ENCODE measurements around the gene ZNF555.

ZNF555 gene

DNA sequence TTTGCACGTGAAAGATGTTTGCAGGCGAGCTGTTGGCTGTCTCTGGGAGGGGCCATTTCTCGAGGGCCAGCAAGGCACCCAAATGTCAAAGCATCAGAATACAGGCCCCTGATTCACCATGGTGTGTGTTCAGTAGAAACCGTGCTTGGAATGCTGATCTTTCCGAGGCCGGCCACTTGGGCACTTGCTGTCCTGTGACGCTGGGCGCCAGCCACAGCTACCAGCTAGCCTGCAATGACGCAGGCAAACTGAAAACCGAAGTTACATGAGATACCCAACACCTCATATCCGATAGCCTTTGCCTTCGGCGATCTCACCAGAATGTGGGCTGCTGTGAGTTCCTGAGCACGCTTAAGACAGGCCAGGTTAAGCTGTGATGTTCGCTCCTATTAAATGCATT lies 44.0 kb upstream of the ZNF555 start:
- no peaks in the 10 kb centered on the region for H3K4me1 ChIP-seq (ENCODE audit: insufficient read depth, low read length)
- no peak for ATAC-seq (ENCODE audit: insufficient read depth, low read depth)
- H3K4me3 ChIP-seq (ENCODE audit: low read depth in 1 of 2, low read length in 2 of 2), result no peak overlapping the region
- no peak for DNase-seq
- no peak overlapping the region for H3K9ac ChIP-seq (ENCODE audit: low read depth, low read length)
- H3K27ac ChIP-seq (ENCODE audit: low read length), result no peak overlapping the region
- peaks cover 20% of the 10 kb centered on the region for H4K20me1 ChIP-seq (ENCODE audit: insufficient read depth, low read length)
- H3K36me3 ChIP-seq (ENCODE audit: insufficient read depth, low read length), result peaks cover 90% of the 10 kb centered on the region
- no peak for TF ChIP-seq EZH2 (IDR thresholded peaks at IDR 0.05; ENCODE audit: borderline replicate concordance, low read depth, low read length, severe bottlenecking)
- TF ChIP-seq, protein P1, sequence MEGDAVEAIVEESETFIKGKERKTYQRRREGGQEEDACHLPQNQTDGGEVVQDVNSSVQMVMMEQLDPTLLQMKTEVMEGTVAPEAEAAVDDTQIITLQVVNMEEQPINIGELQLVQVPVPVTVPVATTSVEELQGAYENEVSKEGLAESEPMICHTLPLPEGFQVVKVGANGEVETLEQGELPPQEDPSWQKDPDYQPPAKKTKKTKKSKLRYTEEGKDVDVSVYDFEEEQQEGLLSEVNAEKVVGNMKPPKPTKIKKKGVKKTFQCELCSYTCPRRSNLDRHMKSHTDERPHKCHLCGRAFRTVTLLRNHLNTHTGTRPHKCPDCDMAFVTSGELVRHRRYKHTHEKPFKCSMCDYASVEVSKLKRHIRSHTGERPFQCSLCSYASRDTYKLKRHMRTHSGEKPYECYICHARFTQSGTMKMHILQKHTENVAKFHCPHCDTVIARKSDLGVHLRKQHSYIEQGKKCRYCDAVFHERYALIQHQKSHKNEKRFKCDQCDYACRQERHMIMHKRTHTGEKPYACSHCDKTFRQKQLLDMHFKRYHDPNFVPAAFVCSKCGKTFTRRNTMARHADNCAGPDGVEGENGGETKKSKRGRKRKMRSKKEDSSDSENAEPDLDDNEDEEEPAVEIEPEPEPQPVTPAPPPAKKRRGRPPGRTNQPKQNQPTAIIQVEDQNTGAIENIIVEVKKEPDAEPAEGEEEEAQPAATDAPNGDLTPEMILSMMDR (IDR thresholded peaks at IDR 0.05; ENCODE audit: borderline replicate concordance, extremely low read depth, low read length, poor library complexity, severe bottlenecking), result no peak
- H3K4me2 ChIP-seq (ENCODE audit: insufficient read depth, low read length), result no peak overlapping the region
- no peak overlapping the region for H2AFZ ChIP-seq (ENCODE audit: low read depth, low read length)
- peaks cover 4% of the 10 kb centered on the region; the same call in 1 of the 2 replicates for H3K79me2 ChIP-seq (ENCODE audit: insufficient read depth, low read length)
- no peaks in the 10 kb centered on the region for H3K27me3 ChIP-seq (ENCODE audit: insufficient read depth, low read length, poor library complexity)
- no peaks in the 10 kb centered on the region for H3K9me3 ChIP-seq (ENCODE audit: insufficient read depth, low read length, severe bottlenecking)

DNA sequence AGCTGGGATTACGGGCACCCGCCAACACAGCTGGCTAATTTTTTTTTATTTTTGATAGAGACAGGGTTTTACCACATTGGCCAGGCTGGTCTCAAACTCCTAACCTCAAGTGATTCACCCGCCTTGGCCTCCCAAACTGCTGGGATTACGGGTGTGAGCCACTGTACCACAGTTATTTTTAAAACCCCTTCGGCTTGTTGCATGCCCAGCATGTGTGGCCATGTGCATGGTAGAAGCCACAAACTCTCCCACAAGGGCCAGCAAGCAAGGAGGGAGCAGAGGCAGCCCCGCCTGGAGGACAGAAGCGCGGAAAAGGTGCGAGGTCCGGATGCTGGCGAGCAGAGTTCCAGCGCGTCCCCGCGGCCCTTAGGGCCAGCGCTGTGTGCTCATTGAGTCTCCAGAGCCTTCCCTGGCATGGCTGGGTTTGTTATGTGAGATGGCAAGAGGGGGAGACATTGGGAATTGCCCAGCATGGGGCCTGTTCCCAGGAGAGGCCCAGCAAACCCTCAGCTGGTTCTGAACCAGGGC lies 43.1 kb upstream of the ZNF555 start:
- Histone ChIP-seq H3K9ac (ENCODE audit: low read depth, low read length) (no peak overlapping the region), H3K4me1 (ENCODE audit: insufficient read depth, low read length) (no peaks in the 10 kb centered on the region), H3K4me3 (ENCODE audit: low read depth in 1 of 2, low read length in 2 of 2) (no peak overlapping the region), H3K27me3 (ENCODE audit: insufficient read depth, low read length, poor library complexity) (no peaks in the 10 kb centered on the region), H3K36me3 (ENCODE audit: insufficient read depth, low read length) (peaks cover 93% of the 10 kb centered on the region), H3K4me2 (ENCODE audit: insufficient read depth, low read length) (no peak overlapping the region), H4K20me1 (ENCODE audit: insufficient read depth, low read length) (peaks cover 28% of the 10 kb centered on the region), H3K9me3 (ENCODE audit: insufficient read depth, low read length, severe bottlenecking) (no peaks in the 10 kb centered on the region), H3K27ac (ENCODE audit: low read length) (no peak overlapping the region), H3K79me2 (ENCODE audit: insufficient read depth, low read length) (peaks cover 8% of the 10 kb centered on the region; the same call in 1 of the 2 replicates), H2AFZ (ENCODE audit: low read depth, low read length) (no peak overlapping the region)
- ATAC-seq (ENCODE audit: insufficient read depth, low read depth) (no peak), DNase-seq (no peak)
- TF ChIP-seq, protein P1 (IDR thresholded peaks at IDR 0.05; ENCODE audit: borderline replicate concordance, extremely low read depth, low read length, poor library complexity, severe bottlenecking), result no peak
- TF ChIP-seq EZH2 (IDR thresholded peaks at IDR 0.05; ENCODE audit: borderline replicate concordance, low read depth, low read length, severe bottlenecking), result no peak

DNA sequence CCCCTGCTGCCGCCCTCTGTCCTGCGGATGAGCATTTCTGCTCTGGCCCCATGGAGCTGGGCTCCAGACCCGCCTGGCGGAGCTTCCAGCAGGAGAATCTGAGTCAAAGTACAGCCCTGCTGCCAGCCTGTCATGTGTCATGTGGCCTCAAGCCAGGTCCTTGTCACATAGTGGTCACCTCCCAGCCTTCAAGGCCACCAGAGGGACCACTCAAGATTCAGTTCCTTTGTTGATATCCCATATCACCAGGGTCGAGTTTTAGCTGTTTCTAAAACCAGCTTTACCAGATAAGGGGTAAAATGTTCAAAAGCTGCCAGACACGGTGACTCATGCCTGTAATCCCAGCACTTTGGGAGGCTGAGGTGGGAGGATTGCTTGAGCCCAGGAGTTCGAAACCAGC lies 42.5 kb upstream of the ZNF555 start:
- H4K20me1 ChIP-seq (ENCODE audit: insufficient read depth, low read length), result peaks cover 33% of the 10 kb centered on the region
- peaks cover 8% of the 10 kb centered on the region; the same call in 1 of the 2 replicates for H3K79me2 ChIP-seq (ENCODE audit: insufficient read depth, low read length)
- DNase-seq, result no peak
- ATAC-seq (ENCODE audit: insufficient read depth, low read depth), result no peak
- no peaks in the 10 kb centered on the region for H3K9me3 ChIP-seq (ENCODE audit: insufficient read depth, low read length, severe bottlenecking)
- H2AFZ ChIP-seq (ENCODE audit: low read depth, low read length), result no peak overlapping the region
- no peak overlapping the region for H3K4me3 ChIP-seq (ENCODE audit: low read depth in 1 of 2, low read length in 2 of 2)
- no peaks in the 10 kb centered on the region for H3K4me1 ChIP-seq (ENCODE audit: insufficient read depth, low read length)
- H3K36me3 ChIP-seq (ENCODE audit: insufficient read depth, low read length), result peaks cover 93% of the 10 kb centered on the region
- no peak overlapping the region for H3K27ac ChIP-seq (ENCODE audit: low read length)
- H3K9ac ChIP-seq (ENCODE audit: low read depth, low read length), result no peak overlapping the region
- no peak overlapping the region for H3K4me2 ChIP-seq (ENCODE audit: insufficient read depth, low read length)
- TF ChIP-seq, protein P1 (IDR thresholded peaks at IDR 0.05; ENCODE audit: borderline replicate concordance, extremely low read depth, low read length, poor library complexity, severe bottlenecking), result no peak
- no peak for TF ChIP-seq EZH2 (IDR thresholded peaks at IDR 0.05; ENCODE audit: borderline replicate concordance, low read depth, low read length, severe bottlenecking)
- no peaks in the 10 kb centered on the region for H3K27me3 ChIP-seq (ENCODE audit: insufficient read depth, low read length, poor library complexity)

Measured in DND-41 (cell line).